HG03354 (cell line): ENCODE data around the gene ST6GALNAC4.

Source experiments
- ATAC-seq: cut with Tn5 transposase; IDR thresholded peaks from one replicate; pipeline ENCODE4 v1.9.1; 2021; ENCODE audit warnings: mild to moderate bottlenecking; ENCODE audit not compliant: unreplicated experiment, poor library complexity, severe bottlenecking

The ST6GALNAC4 gene, protein sequence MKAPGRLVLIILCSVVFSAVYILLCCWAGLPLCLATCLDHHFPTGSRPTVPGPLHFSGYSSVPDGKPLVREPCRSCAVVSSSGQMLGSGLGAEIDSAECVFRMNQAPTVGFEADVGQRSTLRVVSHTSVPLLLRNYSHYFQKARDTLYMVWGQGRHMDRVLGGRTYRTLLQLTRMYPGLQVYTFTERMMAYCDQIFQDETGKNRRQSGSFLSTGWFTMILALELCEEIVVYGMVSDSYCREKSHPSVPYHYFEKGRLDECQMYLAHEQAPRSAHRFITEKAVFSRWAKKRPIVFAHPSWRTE

GRCh38 chr9:127916720-127917581 is at the start of gene ST6GALNAC4:
ST6GALNAC4 (minus strand) TSS chr9:127917041; CDS start chr9:127916419, 622 bp downstream.
- peak; percentile 74 for ATAC-seq

GRCh38 chr9:127965953-127966352 is 49.1 kb upstream of the ST6GALNAC4 start:
- ATAC-seq, result no peak

- no peak for ATAC-seq
Measured at GRCh38 chr9:127963359-127964064, 46.7 kb upstream of the ST6GALNAC4 start.

GRCh38 chr9:127963041-127963358 is 46.2 kb upstream of the ST6GALNAC4 start:
- ATAC-seq, result no peak

GRCh38 chr9:127962278-127962677 is 45.4 kb upstream of the ST6GALNAC4 start:
- ATAC-seq, result no peak

DNA sequence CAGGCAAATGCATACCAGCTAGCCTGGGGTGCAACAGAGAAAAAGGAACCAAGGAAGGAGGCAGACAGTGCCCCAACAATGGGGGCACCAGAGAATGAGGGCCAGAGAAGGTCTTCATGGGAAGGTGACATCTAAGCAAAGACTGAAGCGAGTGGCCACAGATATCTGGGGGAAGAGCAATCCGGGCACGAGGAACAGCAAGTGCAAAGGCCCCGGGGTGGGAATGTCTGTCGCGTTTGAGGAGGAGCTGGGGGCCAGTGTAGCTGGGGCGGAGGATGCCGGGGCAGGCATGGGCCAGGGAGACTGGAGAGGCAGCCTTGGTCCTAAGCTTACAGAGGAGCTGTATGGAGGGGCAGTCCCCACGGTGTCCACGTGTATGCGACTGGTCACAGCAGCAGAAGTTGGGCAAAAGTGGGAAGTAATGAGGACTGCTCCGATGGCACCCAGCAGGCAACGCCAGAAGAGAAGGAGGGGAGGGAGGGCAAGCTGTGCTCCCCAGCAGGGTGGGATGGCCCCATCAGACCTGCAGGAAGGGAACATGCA is 44.8 kb upstream of the ST6GALNAC4 start:
- ATAC-seq, result no peak

DNA sequence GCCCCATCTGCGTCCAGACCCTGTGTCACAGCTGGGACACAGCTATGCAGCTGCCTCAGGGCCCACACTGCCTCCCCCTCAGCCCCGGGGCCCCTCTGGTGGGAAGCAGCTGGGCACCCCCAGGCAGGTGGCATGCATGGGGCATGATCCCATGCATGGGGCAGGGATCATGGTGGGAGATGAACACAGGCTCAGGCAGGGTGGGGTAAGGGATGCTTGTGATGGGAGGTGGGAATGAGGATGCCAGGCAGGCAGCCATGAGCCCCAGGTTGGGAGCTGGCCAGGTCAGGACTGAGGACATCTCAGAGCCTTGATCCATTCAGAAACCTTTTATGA is 44.3 kb upstream of the ST6GALNAC4 start:
- ATAC-seq, result no peak

DNA sequence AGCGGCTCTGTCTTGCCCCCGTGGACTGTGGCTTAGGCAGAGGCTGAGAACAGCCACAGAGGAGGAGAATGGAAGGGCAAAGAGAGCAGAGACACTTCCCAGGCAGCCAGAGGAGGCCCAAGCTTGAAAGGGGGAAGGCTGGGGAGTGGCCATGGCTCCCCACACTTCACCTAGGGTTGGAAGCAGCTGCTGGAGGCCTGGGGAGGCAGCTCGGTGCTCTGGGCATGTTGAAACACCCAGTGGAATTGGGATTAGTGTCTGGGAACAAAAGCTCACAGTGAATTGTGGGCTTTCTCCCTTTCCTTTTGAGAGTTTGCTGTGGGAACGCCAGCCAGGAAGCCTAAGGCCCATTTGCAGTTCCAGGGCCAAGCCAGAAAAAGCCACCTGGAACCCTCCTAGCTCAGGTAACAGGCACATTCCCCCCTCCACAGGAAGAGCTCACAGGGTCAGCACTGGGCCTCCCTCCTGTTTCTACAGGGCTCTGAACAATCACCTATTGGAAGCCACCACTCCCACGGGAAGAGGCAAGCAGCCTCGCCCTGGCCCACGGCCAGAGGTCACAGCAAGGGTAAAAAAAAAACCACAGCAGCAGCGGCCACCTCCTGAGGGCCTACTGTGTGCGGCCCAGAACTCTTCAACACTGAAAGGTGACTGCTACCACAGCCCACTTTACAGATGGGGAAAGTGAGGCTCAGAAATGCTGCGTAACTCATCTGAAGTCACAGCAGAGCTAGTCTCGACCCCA is 43.7 kb upstream of the ST6GALNAC4 start:
- no peak for ATAC-seq

GRCh38 chr9:127959841-127960409 is 43.1 kb upstream of the ST6GALNAC4 start:
- ATAC-seq, result no peak

- ATAC-seq, result no peak
Measured at GRCh38 chr9:127959398-127959797, 42.6 kb upstream of the ST6GALNAC4 start.

DNA sequence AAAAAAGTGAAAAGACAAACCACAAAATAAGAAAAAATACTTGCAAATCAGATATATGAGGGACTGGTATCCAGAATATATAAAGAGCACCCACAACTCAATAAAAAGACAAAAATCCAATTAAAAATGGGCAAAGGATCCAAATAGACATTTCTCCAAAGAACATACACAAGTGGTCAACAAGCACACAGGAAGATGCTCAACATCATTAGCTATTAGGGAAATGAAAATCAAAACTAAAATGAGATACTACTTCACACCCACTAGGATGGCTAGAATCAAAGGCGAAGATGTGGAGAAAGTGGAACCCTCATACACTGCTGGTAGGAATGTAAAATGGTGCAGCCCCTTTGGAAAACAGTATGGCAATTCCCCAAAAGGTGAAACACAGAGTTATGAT is 41.9 kb upstream of the ST6GALNAC4 start:
- no peak for ATAC-seq

DNA sequence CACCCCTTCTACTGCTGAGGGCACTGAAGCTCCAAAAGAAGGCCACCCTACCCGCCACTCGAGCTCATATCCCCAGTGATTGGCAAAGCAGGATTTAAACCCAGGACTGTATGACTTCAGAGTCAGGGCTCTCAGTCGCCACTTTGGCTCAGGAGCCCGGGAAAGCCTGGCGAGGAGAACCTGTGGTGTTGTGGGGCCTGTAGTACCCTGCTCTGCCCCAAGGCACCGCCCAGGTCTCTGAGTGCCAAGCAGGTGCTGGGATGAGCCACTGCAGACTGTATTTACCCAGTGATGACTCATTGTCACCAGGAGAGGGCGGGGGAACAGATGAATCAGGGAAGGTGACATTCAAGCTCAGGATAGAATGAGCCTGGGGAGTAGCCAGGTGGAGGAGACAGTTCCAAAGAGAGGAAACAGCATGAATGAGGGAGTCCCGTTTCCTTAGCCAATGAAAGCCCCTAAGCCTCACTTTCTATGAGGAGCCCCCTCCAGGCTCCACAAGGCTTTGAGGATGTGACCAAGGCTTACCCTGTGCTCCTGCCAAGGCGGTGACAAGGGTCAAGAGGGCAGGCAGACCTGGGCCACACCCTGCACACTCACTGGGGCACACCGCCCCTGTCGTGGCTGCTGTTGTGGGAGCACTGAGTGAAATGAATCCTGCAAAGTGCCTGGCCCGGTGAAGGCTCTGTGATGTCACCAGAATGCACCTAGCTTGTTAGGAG is 38.6 kb upstream of the ST6GALNAC4 start:
- peak; percentile 55 for ATAC-seq

DNA sequence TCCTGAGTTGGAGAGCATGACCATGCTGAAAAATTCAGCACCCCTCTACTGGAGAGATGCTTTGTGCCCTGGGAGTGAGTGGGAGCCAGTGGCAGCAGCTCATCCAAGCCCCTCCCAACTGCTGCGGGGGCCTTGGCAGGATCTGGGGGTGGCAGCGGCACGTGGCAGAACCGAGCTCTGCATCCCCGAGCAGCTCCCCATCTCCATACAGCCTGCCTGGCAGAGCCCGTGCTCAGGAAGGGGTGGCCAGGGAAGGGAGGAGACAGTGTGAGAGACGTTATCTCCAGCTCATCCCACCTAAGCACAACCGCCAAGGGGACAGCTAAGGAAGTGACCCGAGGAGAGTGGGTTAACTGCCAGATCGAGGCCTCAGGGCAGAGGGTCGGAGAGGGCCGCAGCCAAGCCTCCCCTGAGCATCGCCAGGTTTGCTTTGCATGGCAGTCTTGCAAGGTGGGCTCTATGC is 38.0 kb upstream of the ST6GALNAC4 start:
- no peak for ATAC-seq

DNA sequence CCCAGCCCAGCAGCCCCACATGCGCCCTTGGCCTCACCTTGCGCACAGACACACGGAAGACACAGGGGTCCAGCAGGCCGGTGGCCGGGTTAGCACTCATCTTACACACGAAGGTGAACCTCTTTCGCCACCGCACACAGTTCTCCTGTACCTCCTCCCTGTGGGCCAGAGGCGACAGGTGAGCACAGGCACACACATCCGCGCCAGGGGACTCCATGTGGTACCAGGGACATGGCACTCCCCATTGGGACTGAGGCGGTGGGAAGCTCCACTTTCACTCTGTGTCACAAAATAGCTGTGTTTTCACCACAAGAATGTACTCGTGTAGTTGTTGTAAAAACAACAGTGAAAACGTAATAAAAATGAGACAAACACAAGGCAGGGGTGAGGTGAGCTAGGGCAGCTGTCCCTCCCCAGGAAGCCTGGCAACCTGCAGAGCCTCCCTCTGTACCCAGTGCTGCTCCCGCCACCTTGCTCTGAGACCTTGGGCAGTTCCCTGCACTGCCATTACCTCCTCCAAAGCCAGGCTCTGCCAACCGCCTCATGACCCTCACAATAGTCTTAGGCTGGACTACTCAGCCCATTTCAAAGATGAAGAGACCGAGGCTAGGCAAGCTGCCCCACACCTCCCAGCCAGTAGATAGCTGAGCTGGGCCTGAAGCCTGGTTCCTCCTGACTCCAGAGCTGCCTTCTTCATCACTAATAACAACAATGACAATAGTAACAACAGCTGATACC is 37.1 kb upstream of the ST6GALNAC4 start:
- ATAC-seq, result no peak

GRCh38 chr9:127953154-127953553 is 36.3 kb upstream of the ST6GALNAC4 start:
- ATAC-seq, result no peak

- no peak for ATAC-seq
Measured at GRCh38 chr9:127950513-127951289, 33.9 kb upstream of the ST6GALNAC4 start.

DNA sequence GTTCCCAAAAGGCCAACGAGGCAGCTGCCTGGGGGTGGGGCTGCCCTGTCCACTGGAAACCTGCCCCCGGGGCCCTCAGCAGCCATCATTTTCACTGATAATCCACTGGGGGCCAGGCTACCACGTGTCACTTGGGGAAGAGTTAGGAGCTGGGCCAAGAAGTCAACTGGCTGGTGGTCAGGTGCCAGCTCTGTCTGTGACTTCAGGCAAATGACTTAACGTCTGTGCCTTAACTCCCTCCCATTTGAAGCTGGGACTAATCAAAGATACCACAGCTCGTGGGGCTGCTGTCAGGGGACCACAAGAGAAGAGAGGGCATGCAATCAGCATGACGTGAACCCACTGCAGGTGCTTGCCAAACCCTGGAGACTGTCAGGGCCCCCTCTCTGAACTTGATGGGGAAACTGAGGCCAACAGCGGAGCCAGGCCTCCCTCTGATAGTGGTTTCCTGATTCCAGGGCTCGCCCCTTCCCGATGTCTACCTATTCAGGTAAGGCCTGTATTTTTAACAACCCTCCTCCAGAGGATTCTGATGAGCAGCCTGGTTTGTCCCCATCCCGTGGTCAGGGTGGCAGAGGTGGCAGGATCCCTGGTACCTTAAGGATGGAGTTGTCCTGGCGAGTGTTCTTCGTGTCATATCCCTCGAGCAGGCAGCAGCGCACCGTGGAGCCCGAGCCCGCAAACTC is 33.1 kb upstream of the ST6GALNAC4 start:
- no peak for ATAC-seq
